GM12878 (cell line): ENCODE measurements around the gene SYNPO2L. TPM values are rescaled to one million over a fixed set of nuclear protein-coding genes. Genes with fewer than 3 reads are reported as not detected.

Experiments
- ATAC-seq: fragments of 200-7000 bp; cut with Tn5 transposase; 3 replicates; pipeline ENCODE4 v1.9.1; 2020; ENCODE audit warnings: mild to moderate bottlenecking, moderate library complexity
- BruUV-seq: library from RNA; stranded (reverse); fragments of 400-500 nt; replicated peaks from 2 replicates; lab custom pipeline; 2021; lab: Mats Ljungman, UMichigan
- CTCF ChIA-PET: fragments of 300-600 bp; sonication (Branson Sonifier 250); formaldehyde crosslinking; extraction: SDS; loops from one replicate; lab custom pipeline; 2021; ENCODE audit warnings: inconsistent platforms; lab: Yijun Ruan, JAX
- POLR2A ChIA-PET: fragments of 350-600 bp; formaldehyde crosslinking; extraction: SDS; loops from one replicate; lab custom pipeline; 2021; ENCODE audit warnings: inconsistent platforms; lab: Charles Lee
- RAD21 ChIA-PET: fragments of 300-600 bp; sonication (Branson Sonifier 250); formaldehyde crosslinking; loops from one replicate; lab custom pipeline; 2023; ENCODE audit warnings: antibody characterized with exemption; ENCODE audit not compliant: unreplicated experiment; lab: Charles Lee
- SMC1A ChIA-PET: fragments of 300-600 bp; sonication (Branson Sonifier 250); formaldehyde crosslinking; loops from one replicate; lab custom pipeline; 2023; ENCODE audit not compliant: unreplicated experiment, uncharacterized antibody; lab: Charles Lee
- DNase-seq: peaks from one replicate; pipeline ENCODE4 v3.0.0-alpha.2; 2011; ENCODE audit warnings: low read depth, low spot score
- FAIRE-seq: peaks from 3 replicates; lab custom pipeline; 2011; peaks lifted over from hg19 to GRCh38; lab: Jason Lieb, UNC
- H2AFZ ChIP-seq: 2 replicates; pipeline ENCODE4 v1.6.0; 2011; ENCODE audit warnings: low read depth, low read length, control low read depth; ENCODE audit not compliant: control insufficient read depth
- H3K27ac ChIP-seq: 2 replicates; pipeline ENCODE4 v1.5.1; 2011; ENCODE audit warnings: control low read depth; ENCODE audit not compliant: control insufficient read depth, insufficient read depth
- H3K27me3 ChIP-seq, 2 experiments: replicated peaks in 1 of 2; 2 replicates each; pipeline versions ENCODE4 v1.6.0 to v1.6.1; 2011; ENCODE audit warnings: low read length in 1 of 2; ENCODE audit not compliant: control insufficient read depth in 2 of 2, insufficient read depth in 2 of 2
- H3K36me3 ChIP-seq, 2 experiments: 2 replicates each; pipeline ENCODE4 v1.5.1; 2011; ENCODE audit warnings: low read length in 1 of 2; ENCODE audit not compliant: control insufficient read depth in 2 of 2, insufficient read depth in 2 of 2
- H3K4me1 ChIP-seq: 2 replicates; pipeline ENCODE4 v1.6.1; 2011; ENCODE audit warnings: mild to moderate bottlenecking, low read length, moderate library complexity, mixed read lengths; ENCODE audit not compliant: control insufficient read depth, insufficient read depth
- H3K4me2 ChIP-seq: 2 replicates; pipeline ENCODE4 v1.6.0; 2011; ENCODE audit warnings: control low read depth; ENCODE audit not compliant: control insufficient read depth, insufficient read depth
- H3K4me3 ChIP-seq: fragments of 200-600 bp; sonication (generic); 2 replicates; pipeline ENCODE4 v1.5.1; 2016
- H3K79me2 ChIP-seq: 2 replicates; pipeline ENCODE4 v1.6.0; 2011; ENCODE audit warnings: low read length; ENCODE audit not compliant: control insufficient read depth, insufficient read depth
- H3K9ac ChIP-seq: 2 replicates; pipeline ENCODE4 v1.8.0; 2011; ENCODE audit warnings: low read length, control low read depth, mixed read lengths; ENCODE audit not compliant: control insufficient read depth, insufficient read depth
- H3K9me3 ChIP-seq: replicated peaks from 3 replicates; pipeline ENCODE4 v1.5.1; 2011; ENCODE audit warnings: mild to moderate bottlenecking, low read length; ENCODE audit not compliant: control insufficient read depth, insufficient read depth
- H4K20me1 ChIP-seq: 2 replicates; pipeline ENCODE4 v1.6.0; 2011; ENCODE audit not compliant: control insufficient read depth, insufficient read depth
- ASH2L ChIP-seq: fragments of 300-600, 200-600 bp; sonication (generic); IDR thresholded peaks from 2 replicates; pipeline ENCODE4 v1.6.1; 2017; ENCODE audit warnings: low read depth, mild to moderate bottlenecking, borderline replicate concordance
- BACH1 ChIP-seq: fragments of 450-650 bp; IDR thresholded peaks from 2 replicates; pipeline ENCODE4 v1.6.1; 2017; ENCODE audit warnings: mild to moderate bottlenecking, borderline replicate concordance
- CHD2 ChIP-seq: IDR thresholded peaks from 2 replicates; pipeline ENCODE4 v1.6.1; 2011; ENCODE audit warnings: low read depth, low read length, improper control_type of control experiment, borderline replicate concordance
- EZH2 ChIP-seq: IDR thresholded peaks from 2 replicates; pipeline ENCODE4 v1.6.1; 2012; ENCODE audit warnings: low read depth, mild to moderate bottlenecking, control low read depth, inconsistent platforms, low read length, borderline replicate concordance; ENCODE audit not compliant: control insufficient read depth
- IKZF1 ChIP-seq: fragments of 450-650 bp; conservative IDR thresholded peaks from 2 replicates; pipeline ENCODE4 v1.6.1; 2017; ENCODE audit warnings: antibody characterized with exemption, mild to moderate bottlenecking
- NFYB ChIP-seq: IDR thresholded peaks from 2 replicates; pipeline ENCODE4 v1.6.1; 2011; ENCODE audit warnings: low read depth, mild to moderate bottlenecking, low read length, improper control_type of control experiment, moderate library complexity; ENCODE audit not compliant: insufficient read depth
- PAX5 ChIP-seq: IDR thresholded peaks from 2 replicates; pipeline ENCODE4 v1.6.1; 2011; ENCODE audit warnings: low read depth, low read length, borderline replicate concordance
- PRDM15 ChIP-seq: fragments of 450-650 bp; formaldehyde crosslinking; IDR thresholded peaks from 2 replicates; pipeline ENCODE4 v1.4.0; 2020; ENCODE audit warnings: mild to moderate bottlenecking, moderate library complexity
- SMAD5 ChIP-seq: IDR thresholded peaks from 2 replicates; pipeline ENCODE4 v1.6.1; 2016; ENCODE audit warnings: antibody characterized with exemption, low read depth
- SMC3 ChIP-seq: IDR thresholded peaks from 2 replicates; pipeline ENCODE4 v1.6.1; 2011; ENCODE audit warnings: low read length, improper control_type of control experiment, borderline replicate concordance
- SP1 ChIP-seq: IDR thresholded peaks from one replicate; pipeline ENCODE4 v1.6.1; 2011; ENCODE audit warnings: low read depth, low read length
- TARDBP ChIP-seq: IDR thresholded peaks from 2 replicates; pipeline ENCODE4 v1.6.1; 2016; ENCODE audit warnings: borderline replicate concordance
- ZNF592 ChIP-seq: fragments of 450-650 bp; IDR thresholded peaks from 2 replicates; pipeline ENCODE4 v1.6.1; 2017; ENCODE audit warnings: mild to moderate bottlenecking, moderate library complexity
- ZSCAN29 ChIP-seq: fragments of 450-650 bp; IDR thresholded peaks from 2 replicates; pipeline ENCODE4 v1.6.1; 2017; ENCODE audit warnings: mild to moderate bottlenecking, moderate library complexity
- WGBS: methylation state at CpG from one replicate; pipeline ENCODE4 v1.1.6; 2016; ENCODE audit warnings: low lambda C conversion rate; ENCODE audit not compliant: insufficient replicate concordance, insufficient coverage; ENCODE audit errors: missing lambda C conversion rate; 5-methylcytosine and 5-hydroxymethylcytosine counted together
- in situ Hi-C: fragments of 300-500 bp; cut with MboI; formaldehyde crosslinking; loops from 9 replicates; pipeline ENCODE4 v1.14.3; 2018; ENCODE audit warnings: mixed read lengths
- intact Hi-C: fragments of 100-400 bp; cut with micrococcal nuclease; formaldehyde crosslinking; loops from one replicate; pipeline ENCODE4 v1.14.2; 2022; ENCODE audit not compliant: unreplicated experiment
- polyA plus RNA-seq, 11 experiments: library from polyadenylated mRNA; depleted of rRNA in 4 of 11; unstranded in 6 of 11; stranded (reverse) in 5 of 11; fragments of >200 nt; fragmentation: Nextera tagmentation in 4 of 11; fragmentation: Illumina TruSeq in 1 of 11; extraction: Ambion mirVana in 4 of 11; extraction: Trizol in 1 of 11; gene quantifications; 1 replicate in 1 of 11; 2 replicates in 10 of 11; pipeline versions ENCODE4 v1.2.1 to v1.2.3, GENCODE V29; 2011 to 2016; ENCODE audit warnings: inconsistent platforms in 2 of 11, missing spikeins in 2 of 11, low read depth in 1 of 11
- total RNA-seq, 4 experiments: library from RNA; depleted of rRNA in 3 of 4; stranded (reverse); fragments of >200 nt in 3 of 4; fragmentation: Illumina TruSeq in 1 of 4; extraction: Trizol in 1 of 4; gene quantifications; 2 replicates each; pipeline versions ENCODE4 v1.2.1 to v1.2.3, GENCODE V29; 2013 to 2021
- TF ChIP-seq, protein P1 (sequence below): IDR thresholded peaks from 2 replicates; pipeline ENCODE4 v1.6.1; 2012; ENCODE audit warnings: low read length, inconsistent platforms

SYNPO2L gene
- total and polyA plus RNA-seq, 10 of the 15 experiments (the other 5 are each of a cell fraction or from before 2014, with no cell fraction given): 0.01 to 2.3 (median 0.59) TPM

DNA sequence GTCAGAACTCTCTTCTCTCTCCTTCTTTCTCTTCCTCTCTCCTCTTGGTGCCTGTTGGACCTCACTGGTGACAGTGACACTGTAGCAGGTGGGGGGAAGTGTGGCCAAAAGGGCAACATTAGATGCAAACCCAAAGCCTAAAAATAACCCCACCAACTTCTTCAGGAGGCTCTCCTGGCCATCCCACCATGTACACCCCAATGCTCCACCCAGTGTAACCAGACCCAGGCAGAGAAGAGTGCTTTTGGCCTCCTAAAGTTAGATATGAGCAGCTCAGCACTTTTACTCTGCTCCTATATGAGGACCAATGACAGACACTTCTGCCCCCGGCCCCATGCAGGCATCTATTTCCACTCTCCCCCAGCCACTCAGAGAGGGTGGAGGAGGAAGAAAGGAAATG lies 20.0 kb downstream of the SYNPO2L start:
- Histone ChIP-seq H3K4me3 (no peak overlapping the region), H4K20me1 (no peaks in the 10 kb centered on the region), H2AFZ (no peak overlapping the region), H3K36me3 (no peaks in the 10 kb centered on the region), H3K79me2 (no peaks in the 10 kb centered on the region), H3K4me1 (no peaks in the 10 kb centered on the region), H3K27me3 (no peaks in the 10 kb centered on the region), H3K27ac (no peak overlapping the region), H3K4me2 (no peak overlapping the region), H3K9me3 (no peaks in the 10 kb centered on the region), H3K9ac (no peak overlapping the region)
- CTCF ChIA-PET: interaction anchor here (1.3 to 1.6 kb wide), 2 partner anchors 9 to 106 kb away, joined by 5 to 7 read pairs; no protein-coding TSS in a partner anchor
- no TSS peak for BruUV-seq
- SMC1A ChIA-PET: interaction anchor here (1.0 to 1.8 kb wide), 3 partner anchors 16 to 106 kb away, joined by 3 read pairs; no protein-coding TSS in a partner anchor
- WGBS: 0% methylated on average over 1 of the region's 1 CpG
- intact Hi-C loops (no loop called here), in situ Hi-C loops (no loop called here)
- no peak for FAIRE-seq
- no peak for ATAC-seq
- POLR2A ChIA-PET: interaction anchor here (1.0 kb wide), 1 partner anchor 14 kb away, joined by 5 read pairs; no protein-coding TSS in a partner anchor
- DNase-seq: no peak
- RAD21 ChIA-PET: no interaction called here
- TF ChIP-seq TARDBP (no peak), CHD2 (no peak), ASH2L (no peak), IKZF1 (no peak), PAX5 (no peak), PRDM15 (CRISPR knock-in tag) (no peak), ZNF592 (no peak), ZSCAN29 (no peak), EZH2 (no peak), BACH1 (no peak), SMC3 (no peak), NFYB (no peak), SMAD5 (no peak), SP1 (no peak)
- TF ChIP-seq, protein P1, sequence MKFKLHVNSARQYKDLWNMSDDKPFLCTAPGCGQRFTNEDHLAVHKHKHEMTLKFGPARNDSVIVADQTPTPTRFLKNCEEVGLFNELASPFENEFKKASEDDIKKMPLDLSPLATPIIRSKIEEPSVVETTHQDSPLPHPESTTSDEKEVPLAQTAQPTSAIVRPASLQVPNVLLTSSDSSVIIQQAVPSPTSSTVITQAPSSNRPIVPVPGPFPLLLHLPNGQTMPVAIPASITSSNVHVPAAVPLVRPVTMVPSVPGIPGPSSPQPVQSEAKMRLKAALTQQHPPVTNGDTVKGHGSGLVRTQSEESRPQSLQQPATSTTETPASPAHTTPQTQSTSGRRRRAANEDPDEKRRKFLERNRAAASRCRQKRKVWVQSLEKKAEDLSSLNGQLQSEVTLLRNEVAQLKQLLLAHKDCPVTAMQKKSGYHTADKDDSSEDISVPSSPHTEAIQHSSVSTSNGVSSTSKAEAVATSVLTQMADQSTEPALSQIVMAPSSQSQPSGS: no peak
